Neuronal stem cell (in vitro differentiated cells): ENCODE measurements around the gene FMN2.
A peak's percentile ranks its signal among the peaks of the same experiment; 100 is the strongest.

Source experiments
- DNase-seq: peaks from one replicate; pipeline ENCODE4 v3.0.0-alpha.2; 2013; ENCODE audit warnings: low spot score
- H2AFZ ChIP-seq: one replicate; pipeline ENCODE4 v1.6.1; 2013; ENCODE audit warnings: mild to moderate bottlenecking, low read length, inconsistent platforms
- H2AK5ac ChIP-seq: 2 replicates; pipeline ENCODE4 v1.6.1; 2013; ENCODE audit warnings: low read depth, mild to moderate bottlenecking, inconsistent platforms, low read length, moderate library complexity, mixed read lengths
- H2BK120ac ChIP-seq: 2 replicates; pipeline ENCODE4 v1.6.1; 2013; ENCODE audit warnings: low read depth, mild to moderate bottlenecking, inconsistent platforms, low read length, moderate library complexity, mixed read lengths
- H2BK12ac ChIP-seq: one replicate; pipeline ENCODE4 v1.6.1; 2013; ENCODE audit warnings: low read length, inconsistent platforms
- H2BK15ac ChIP-seq: 2 replicates; pipeline ENCODE4 v1.6.1; 2013; ENCODE audit warnings: mild to moderate bottlenecking, low read length, inconsistent platforms, mixed read lengths
- H2BK5ac ChIP-seq: one replicate; pipeline ENCODE4 v1.6.1; 2013; ENCODE audit warnings: inconsistent platforms, mild to moderate bottlenecking, low read length, moderate library complexity
- H3K14ac ChIP-seq: one replicate; pipeline ENCODE4 v1.6.1; 2013; ENCODE audit warnings: low read length, inconsistent platforms
- H3K18ac ChIP-seq: 2 replicates; pipeline ENCODE4 v1.6.1; 2013; ENCODE audit warnings: low read length, inconsistent platforms
- H3K23ac ChIP-seq: 2 replicates; pipeline ENCODE4 v1.6.1; 2013; ENCODE audit warnings: low read depth, mild to moderate bottlenecking, mixed read lengths, low read length, inconsistent platforms; ENCODE audit not compliant: poor library complexity
- H3K27ac ChIP-seq: replicated peaks from 3 replicates; pipeline ENCODE4 v1.5.1; 2013; ENCODE audit warnings: low read length, inconsistent platforms
- H3K27me3 ChIP-seq, 3 experiments: 2 replicates each; pipeline ENCODE4 v1.6.1; 2013; ENCODE audit warnings: low read length in 3 of 3, mild to moderate bottlenecking in 2 of 3, inconsistent platforms in 1 of 3, low read depth in 1 of 3, mixed read lengths in 1 of 3, moderate library complexity in 1 of 3; ENCODE audit not compliant: control insufficient read depth in 3 of 3, insufficient read depth in 3 of 3
- H3K36me3 ChIP-seq, 2 donors: replicated peaks in 1 of 2; 2 replicates each; pipeline ENCODE4 v1.6.1; 2013; ENCODE audit warnings: low read length in 2 of 2; ENCODE audit not compliant: control insufficient read depth in 2 of 2, insufficient read depth in 2 of 2
- H3K4ac ChIP-seq: 2 replicates; pipeline ENCODE4 v1.6.1; 2013; ENCODE audit warnings: inconsistent platforms, mild to moderate bottlenecking, low read length, moderate library complexity
- H3K4me1 ChIP-seq, 2 donors: 1 replicate in 1 of 2; 2 replicates in 1 of 2; pipeline ENCODE4 v1.6.1; 2013; ENCODE audit warnings: low read length in 2 of 2, low read depth in 1 of 2; ENCODE audit not compliant: control insufficient read depth in 2 of 2, insufficient read depth in 1 of 2
- H3K4me2 ChIP-seq: one replicate; pipeline ENCODE4 v1.6.1; 2013; ENCODE audit warnings: mild to moderate bottlenecking, low read length, inconsistent platforms; ENCODE audit not compliant: insufficient read depth, poor library complexity, severe bottlenecking
- H3K4me3 ChIP-seq, 2 donors: 2 replicates each; pipeline ENCODE4 v1.5.1; 2013; ENCODE audit warnings: low read length in 2 of 2, mild to moderate bottlenecking in 2 of 2, inconsistent platforms in 1 of 2, moderate library complexity in 1 of 2
- H3K79me1 ChIP-seq: one replicate; pipeline ENCODE4 v1.6.1; 2013; ENCODE audit warnings: low read depth, mild to moderate bottlenecking, inconsistent platforms, low read length, moderate library complexity
- H3K9ac ChIP-seq: one replicate; pipeline ENCODE4 v1.6.1; 2013; ENCODE audit warnings: mild to moderate bottlenecking, low read depth, low read length, inconsistent platforms; ENCODE audit not compliant: poor library complexity
- H3K9me3 ChIP-seq, 2 donors: replicated peaks in 1 of 2; 2 replicates each; pipeline versions ENCODE3 to v1.6.1; 2013; ENCODE audit warnings: low read length in 2 of 2, mild to moderate bottlenecking in 2 of 2, inconsistent platforms in 1 of 2, low read depth in 1 of 2, mixed read lengths in 1 of 2, moderate library complexity in 1 of 2; ENCODE audit not compliant: control insufficient read depth in 2 of 2, insufficient read depth in 1 of 2
- H4K8ac ChIP-seq: one replicate; pipeline ENCODE4 v1.6.1; 2013; ENCODE audit warnings: low read depth, mild to moderate bottlenecking, inconsistent platforms, low read length, moderate library complexity
- H4K91ac ChIP-seq: one replicate; pipeline ENCODE4 v1.6.1; 2013; ENCODE audit warnings: low read length, low read depth, mild to moderate bottlenecking, inconsistent platforms; ENCODE audit not compliant: poor library complexity
- WGBS, 2 donors: extraction: QIAGEN DNeasy Blood & Tissue Kit; methylation state at CpG; one replicate each; pipeline ENCODE4 v1.1.7; 2013; ENCODE audit warnings: missing lambda C conversion rate in 2 of 2, mixed read lengths in 1 of 2; ENCODE audit not compliant: insufficient read length in 2 of 2, insufficient replicate concordance in 1 of 2; ENCODE audit errors: extremely low coverage in 2 of 2; 5-methylcytosine and 5-hydroxymethylcytosine counted together

Gene FMN2

DNA sequence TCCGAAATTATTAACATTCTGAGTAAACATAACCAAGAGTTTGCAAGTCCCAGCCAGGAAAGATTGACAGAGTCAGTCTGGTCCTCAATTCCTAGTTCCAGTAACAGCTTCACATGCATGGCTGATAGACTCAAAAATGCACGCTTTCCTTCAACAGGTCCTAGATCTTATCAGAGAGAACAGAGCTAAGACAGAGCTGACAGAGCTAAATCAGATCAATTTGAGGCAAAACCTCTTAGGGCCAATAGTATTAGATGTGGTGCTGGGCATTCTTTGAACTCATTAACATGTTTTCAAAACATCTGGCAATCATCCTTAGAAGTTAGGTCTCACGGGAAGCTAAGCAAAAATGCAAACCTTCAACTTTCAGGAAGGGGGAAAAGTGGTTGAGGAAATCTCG is 406.2 kb downstream of the FMN2 start:
- Histone ChIP-seq H3K4ac (no peak overlapping the region), H3K36me3 (no peaks in the 10 kb centered on the region), H2BK120ac (no peak overlapping the region), H4K8ac (no peak overlapping the region), H4K91ac (no peak overlapping the region), H3K23ac (no peak overlapping the region), H3K9me3 (no peaks in the 10 kb centered on the region), H2BK5ac (no peak overlapping the region), H2BK12ac (no peak overlapping the region), H2BK15ac (no peak overlapping the region), H3K9ac (no peak overlapping the region), H3K14ac (no peak overlapping the region), H3K4me2 (no peak overlapping the region), H3K4me3 (no peak overlapping the region), H3K27ac (no peak overlapping the region), H2AFZ (peak overlapping the region; percentile 9), H3K18ac (no peak overlapping the region), H3K79me1 (no peaks in the 10 kb centered on the region), H2AK5ac (no peak overlapping the region), H3K27me3 (no peaks in the 10 kb centered on the region), H3K4me1 (peaks cover 1 to 7% of the 10 kb centered on the region in 2 donors)
- WGBS, 2 donors: no CpG with 5 or more reads among the region's 4 CpGs
- DNase-seq: no peak

DNA sequence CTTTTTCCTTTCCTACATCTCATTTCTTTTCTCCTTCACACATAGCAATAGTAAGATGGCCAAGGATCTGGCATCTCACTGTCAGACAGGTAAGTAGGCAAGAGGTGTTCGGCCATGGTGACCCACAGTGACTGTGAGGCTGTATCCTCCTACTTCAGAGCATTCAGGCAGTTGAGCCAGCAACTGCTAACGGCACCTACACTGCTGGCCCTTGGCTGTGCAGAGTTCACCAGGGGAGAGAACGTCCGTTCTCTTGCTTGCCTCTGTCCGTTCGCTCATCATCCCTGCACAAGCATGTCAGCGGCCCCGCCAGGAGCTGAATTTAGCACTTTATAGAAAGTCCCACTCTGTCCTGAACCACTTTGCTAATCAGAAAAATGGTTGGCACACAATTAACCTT is 406.7 kb downstream of the FMN2 start:
- H4K8ac ChIP-seq: no peak overlapping the region
- H3K4ac ChIP-seq: no peak overlapping the region
- H3K4me1 ChIP-seq: peaks cover 1 to 7% of the 10 kb centered on the region in 2 donors
- no CpG with 5 or more reads among the region's 8 CpGs for WGBS, 2 donors
- no peaks in the 10 kb centered on the region for H3K36me3 ChIP-seq
- H4K91ac ChIP-seq: no peak overlapping the region
- H3K27me3 ChIP-seq: no peaks in the 10 kb centered on the region
- H3K9me3 ChIP-seq: no peaks in the 10 kb centered on the region
- H2AK5ac ChIP-seq: no peak overlapping the region
- no peak overlapping the region for H2BK12ac ChIP-seq
- H3K23ac ChIP-seq: no peak overlapping the region
- H3K14ac ChIP-seq: no peak overlapping the region
- H3K4me2 ChIP-seq: no peak overlapping the region
- H3K9ac ChIP-seq: no peak overlapping the region
- H3K27ac ChIP-seq: no peak overlapping the region
- peak overlapping the region; percentile 73 for H2AFZ ChIP-seq
- DNase-seq: no peak
- no peaks in the 10 kb centered on the region for H3K79me1 ChIP-seq
- H2BK120ac ChIP-seq: no peak overlapping the region
- H2BK5ac ChIP-seq: no peak overlapping the region
- no peak overlapping the region for H2BK15ac ChIP-seq
- peak overlapping the region; percentile 24 for H3K18ac ChIP-seq
- peak overlapping the region in 1 of 2 donors; percentile 16 for H3K4me3 ChIP-seq

DNA sequence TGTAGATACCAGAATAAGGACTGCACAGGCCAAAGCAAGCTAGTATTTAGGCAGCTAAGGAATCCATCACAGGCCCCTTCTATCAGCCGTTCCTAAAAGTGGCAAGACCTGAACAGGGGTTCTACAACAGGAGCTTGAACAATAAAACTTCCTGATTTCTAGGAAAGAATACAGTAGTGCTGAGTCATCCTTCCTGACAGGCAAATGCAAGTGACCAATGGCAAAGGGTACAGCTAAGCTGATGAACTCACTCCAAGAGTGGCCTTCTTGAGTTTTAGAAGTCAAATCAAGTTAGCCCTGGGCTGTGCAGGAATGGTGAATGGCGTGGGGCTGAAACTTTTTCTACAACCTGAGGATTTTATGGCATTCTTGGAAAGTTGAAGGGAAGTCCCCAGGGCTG is 407.3 kb downstream of the FMN2 start:
- Histone ChIP-seq H3K36me3 (no peaks in the 10 kb centered on the region), H2BK15ac (no peak overlapping the region), H4K8ac (no peak overlapping the region), H2BK12ac (no peak overlapping the region), H3K27me3 (no peaks in the 10 kb centered on the region), H3K23ac (no peak overlapping the region), H3K27ac (no peak overlapping the region), H3K4me3 (no peak overlapping the region), H3K18ac (no peak overlapping the region), H3K9me3 (no peaks in the 10 kb centered on the region), H2AK5ac (no peak overlapping the region), H2BK120ac (no peak overlapping the region), H2AFZ (peak overlapping the region; percentile 73), H3K79me1 (no peaks in the 10 kb centered on the region), H4K91ac (no peak overlapping the region), H3K9ac (no peak overlapping the region), H3K4me2 (no peak overlapping the region), H3K4me1 (peaks cover 1 to 7% of the 10 kb centered on the region in 2 donors), H3K14ac (no peak overlapping the region), H3K4ac (no peak overlapping the region), H2BK5ac (no peak overlapping the region)
- no peak for DNase-seq
- WGBS, 2 donors: no CpG with 5 or more reads among the region's 2 CpGs

DNA sequence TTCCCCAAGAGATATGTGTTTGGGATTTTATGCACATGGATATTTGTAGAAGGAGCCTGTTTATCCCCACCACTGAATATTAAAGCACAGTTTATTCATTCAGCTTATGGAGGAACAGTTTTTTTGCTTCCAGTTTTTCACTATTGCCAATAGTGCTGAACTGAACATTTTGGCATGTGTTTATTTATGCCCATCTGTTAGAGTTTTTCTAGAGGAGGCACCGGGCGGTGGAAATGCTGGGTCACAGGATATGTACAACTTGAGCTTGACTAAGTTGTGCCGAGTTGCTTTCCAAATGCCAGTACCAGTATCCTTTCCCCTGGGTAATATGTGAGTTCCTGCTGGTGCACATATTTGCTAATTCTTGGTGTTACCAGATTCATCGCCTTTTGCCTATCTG is 409.0 kb downstream of the FMN2 start:
- Histone ChIP-seq H3K4me2 (no peak overlapping the region), H2BK5ac (no peak overlapping the region), H3K9ac (no peak overlapping the region), H3K18ac (no peak overlapping the region), H3K4me3 (no peak overlapping the region), H2AFZ (no peak overlapping the region), H3K79me1 (no peaks in the 10 kb centered on the region), H4K8ac (no peak overlapping the region), H2BK120ac (no peak overlapping the region), H3K27ac (no peak overlapping the region), H3K9me3 (no peaks in the 10 kb centered on the region), H2AK5ac (no peak overlapping the region), H3K4ac (no peak overlapping the region), H3K14ac (no peak overlapping the region), H2BK15ac (no peak overlapping the region), H3K36me3 (no peaks in the 10 kb centered on the region), H3K27me3 (no peaks in the 10 kb centered on the region), H3K23ac (no peak overlapping the region), H2BK12ac (no peak overlapping the region), H3K4me1 (peaks cover 1 to 7% of the 10 kb centered on the region in 2 donors), H4K91ac (no peak overlapping the region)
- WGBS, 2 donors: no CpG with 5 or more reads among the region's 4 CpGs
- no peak for DNase-seq
